ENCODE results near the gene SERPINA12. TPM values are rescaled to one million over a fixed set of nuclear protein-coding genes. Genes with fewer than 3 reads are reported as not detected.

SERPINA12 gene
- total and polyA plus RNA-seq, 10 of the 15 experiments (the other 5 are each of a cell fraction or from before 2014, with no cell fraction given) = not detected

GRCh38 chr14:94465042-94465441 is 44.2 kb downstream of the SERPINA12 start (continued):
- no peak for TF ChIP-seq E2F8 (IDR thresholded peaks at IDR 0.05; ENCODE audit: low read depth, partially characterized antibody)
- no peak for TF ChIP-seq CHD1 (IDR thresholded peaks at IDR 0.05; ENCODE audit: low read depth, low read length)
- TF ChIP-seq ZNF207 (IDR thresholded peaks at IDR 0.05; ENCODE audit: borderline replicate concordance) = no peak
- TF ChIP-seq RELA (IDR thresholded peaks at IDR 0.05; ENCODE audit: borderline replicate concordance, partially characterized antibody) = no peak
- no peak for TF ChIP-seq KLF5 (IDR thresholded peaks at IDR 0.05; ENCODE audit: partially characterized antibody)

- H3K36me3 ChIP-seq (ENCODE audit: control insufficient read depth in 2 of 2, insufficient read depth in 2 of 2, low read length in 1 of 2) = no peaks in the 10 kb centered on the region
- DNase-seq (ENCODE audit: low read depth, low spot score) (no peak), ATAC-seq (no peak), FAIRE-seq (no peak)
- POLR2A ChIA-PET = no interaction called here
- in situ Hi-C loops (cut with MboI) = no loop called here
- H3K79me2 ChIP-seq (ENCODE audit: control insufficient read depth, insufficient read depth, low read length) = no peaks in the 10 kb centered on the region
- no peak overlapping the region for H3K27ac ChIP-seq (ENCODE audit: control insufficient read depth, insufficient read depth)
- BruUV-seq (replicated peaks) = no TSS peak
- no peak overlapping the region for H2AFZ ChIP-seq (ENCODE audit: control insufficient read depth, low read depth, low read length)
- TF ChIP-seq POLR2A (IDR thresholded peaks at IDR 0.05; ENCODE audit: low read depth, low read length) (no peak), TCF12 (IDR thresholded peaks at IDR 0.05; ENCODE audit: low read depth, low read length) (no peak)
- H3K4me3 ChIP-seq = no peak overlapping the region
- no peaks in the 10 kb centered on the region for H3K27me3 ChIP-seq (replicated peaks in 1 of 2; ENCODE audit: control insufficient read depth in 2 of 2, insufficient read depth in 2 of 2, low read length in 1 of 2)
- SMC1A ChIA-PET (ENCODE audit: uncharacterized antibody, unreplicated experiment) = interaction anchor here (0.7 kb wide), 1 partner anchor 21 kb away, joined by 3 read pairs; no protein-coding TSS in a partner anchor
- H3K9ac ChIP-seq (ENCODE audit: control insufficient read depth, insufficient read depth, low read length) = no peak overlapping the region
- H3K9me3 ChIP-seq (replicated peaks; ENCODE audit: control insufficient read depth, insufficient read depth, low read length) = no peaks in the 10 kb centered on the region; the same call in 2 of the 3 replicates
- WGBS (ENCODE audit: insufficient coverage, insufficient replicate concordance, low lambda C conversion rate, missing lambda C conversion rate) = 73% methylated on average over 5 of the region's 5 CpGs
- H3K4me2 ChIP-seq (ENCODE audit: control insufficient read depth, insufficient read depth) = no peak overlapping the region
- RAD21 ChIA-PET (ENCODE audit: unreplicated experiment) = no interaction called here
- H4K20me1 ChIP-seq (ENCODE audit: control insufficient read depth, insufficient read depth) = no peaks in the 10 kb centered on the region
- H3K4me1 ChIP-seq (ENCODE audit: control insufficient read depth, insufficient read depth, low read length) = no peaks in the 10 kb centered on the region
- intact Hi-C loops (cut with micrococcal nuclease; ENCODE audit: unreplicated experiment) = no loop called here
- CTCF ChIA-PET = no interaction called here
Observed at GRCh38 chr14:94464290-94464689, 45.0 kb downstream of the SERPINA12 start.

All from GM12878 (cell line).